Measurements from ENCODE around the gene ADAD1.

ADAD1 gene

DNA sequence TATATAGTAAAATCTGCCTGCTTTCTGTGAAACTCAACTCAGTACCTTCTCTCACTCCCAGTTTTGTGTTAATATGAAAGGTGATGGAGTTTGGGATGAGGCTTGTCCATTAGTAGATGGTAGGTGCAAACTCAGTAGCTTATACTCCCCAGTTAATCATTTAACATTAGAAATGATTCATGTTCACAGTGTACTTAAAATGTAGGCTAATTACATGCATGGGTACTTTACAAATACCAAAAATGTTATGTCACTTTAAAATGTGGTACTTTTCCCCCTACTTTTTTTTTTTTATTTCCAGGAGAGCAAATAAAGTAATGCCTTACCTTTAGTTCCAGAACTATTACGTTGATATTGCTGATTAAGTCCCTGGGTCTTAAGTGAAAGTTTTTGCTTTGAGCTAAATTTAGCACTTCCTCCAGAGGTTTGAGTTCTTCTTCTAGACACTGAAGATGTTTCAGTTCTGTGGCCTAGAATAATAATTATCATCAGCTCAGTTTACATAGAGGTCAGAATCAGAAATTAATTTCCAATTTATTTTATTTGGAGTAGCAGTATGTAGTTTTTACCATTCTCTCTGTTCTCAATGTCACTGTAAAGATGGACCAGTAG is 74.7 kb downstream of the ADAD1 start:
- Histone ChIP-seq H3K36me3 (ENCODE audit: insufficient read depth, insufficient read length, low read length) (no peaks in the 10 kb centered on the region), H3K9ac (ENCODE audit: insufficient read length, low read depth) (no peak overlapping the region), H3K4me3 (ENCODE audit: insufficient read length, low read depth) (no peak overlapping the region), H3K9me3 (ENCODE audit: insufficient read depth, low read length) (no peaks in the 10 kb centered on the region), H3K4me1 (ENCODE audit: insufficient read depth, insufficient read length) (no peaks in the 10 kb centered on the region), H3K27me3 (ENCODE audit: insufficient read depth, insufficient read length) (no peaks in the 10 kb centered on the region)
- no peak for DNase-seq (ENCODE audit: low read depth, low spot score)
- no peak for TF ChIP-seq ZNF274 (IDR thresholded peaks at IDR 0.05; ENCODE audit: low read depth, low read length)

DNA sequence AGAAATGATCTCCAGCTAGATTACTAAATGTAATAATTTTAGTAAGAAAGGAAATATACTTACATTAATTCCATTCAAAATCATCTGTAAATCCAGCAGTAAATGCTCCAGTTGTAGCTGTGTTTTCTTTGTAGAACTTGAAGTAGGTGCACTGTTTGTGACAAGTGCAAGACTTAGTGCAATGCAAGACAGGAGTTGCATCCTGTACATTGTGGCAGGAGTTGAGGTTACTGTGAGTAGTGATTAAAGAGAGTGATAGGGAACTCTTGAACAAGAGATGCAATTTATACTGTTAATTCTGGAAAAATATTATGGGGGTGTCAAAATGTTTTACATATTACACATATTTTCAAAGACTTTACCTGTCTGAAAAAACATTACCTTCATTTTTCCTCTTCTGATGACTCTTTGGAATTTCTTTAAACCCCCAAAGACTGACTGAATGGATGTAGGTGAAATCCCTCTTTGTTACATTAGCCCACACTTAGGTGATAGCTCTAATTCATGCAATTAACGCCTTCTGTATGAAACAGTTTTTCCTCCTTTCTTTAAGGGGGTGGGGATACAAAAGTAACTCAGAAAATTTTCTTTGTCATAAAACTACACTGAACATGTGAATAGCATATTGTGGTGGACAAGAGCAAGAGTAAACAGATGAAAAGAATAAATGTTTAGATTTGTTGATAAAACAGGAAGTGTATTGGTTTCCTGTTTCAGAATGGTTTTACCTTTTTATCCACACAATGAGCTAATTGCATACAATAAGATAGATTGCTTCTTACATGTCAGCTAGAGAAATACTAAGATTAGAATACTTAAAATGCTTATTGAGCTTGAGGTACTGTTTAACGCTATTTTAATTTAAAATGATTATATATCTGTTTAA is 77.7 kb downstream of the ADAD1 start, which contains the start of gene IL2:
Gene IL2 (minus strand): TSS at position 495 of the 886 bp plus-strand sequence. CDS start 285 bp downstream, at position 210.
- no peaks in the 10 kb centered on the region for H3K4me1 ChIP-seq (ENCODE audit: insufficient read depth, insufficient read length)
- no peak for TF ChIP-seq YY1 (IDR thresholded peaks at IDR 0.05; ENCODE audit: insufficient read depth, insufficient read length)
- no peaks in the 10 kb centered on the region for H3K36me3 ChIP-seq (ENCODE audit: insufficient read depth, insufficient read length, low read length)
- H3K9me3 ChIP-seq (ENCODE audit: insufficient read depth, low read length), result no peaks in the 10 kb centered on the region
- no peak for DNase-seq (ENCODE audit: low read depth, low spot score)
- no peak within 1 kb of the TSS for H3K9ac ChIP-seq (ENCODE audit: insufficient read length, low read depth)
- H3K4me3 ChIP-seq (ENCODE audit: insufficient read length, low read depth), result no peak within 1 kb of the TSS
- no peaks in the 10 kb centered on the region for H3K27me3 ChIP-seq (ENCODE audit: insufficient read depth, insufficient read length)

DNA sequence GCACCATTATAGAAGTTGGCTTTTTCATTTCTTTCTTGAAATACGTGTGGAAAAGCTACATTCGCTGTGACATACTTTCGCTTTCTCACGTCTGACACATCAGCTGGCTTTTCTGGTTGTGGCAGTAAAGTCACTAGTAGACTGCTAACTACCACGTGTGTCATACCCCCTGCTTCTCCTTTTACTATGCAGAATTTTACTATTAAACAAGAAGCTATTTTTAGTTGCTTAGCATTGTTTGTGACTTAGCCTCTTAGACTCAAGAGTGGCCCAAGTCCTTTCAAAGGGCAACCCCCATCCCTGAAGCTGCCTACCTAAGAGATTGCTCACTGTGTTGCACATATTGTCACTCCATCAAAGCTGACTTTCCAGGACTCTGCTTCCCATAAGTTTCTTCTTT is 79.8 kb downstream of the ADAD1 start:
- no peaks in the 10 kb centered on the region for H3K4me1 ChIP-seq (ENCODE audit: insufficient read depth, insufficient read length)
- H3K36me3 ChIP-seq (ENCODE audit: insufficient read depth, insufficient read length, low read length), result no peaks in the 10 kb centered on the region
- no peaks in the 10 kb centered on the region for H3K27me3 ChIP-seq (ENCODE audit: insufficient read depth, insufficient read length)
- DNase-seq (ENCODE audit: low read depth, low spot score), result peak; percentile 11
- H3K9me3 ChIP-seq (ENCODE audit: insufficient read depth, low read length), result no peaks in the 10 kb centered on the region
- TF ChIP-seq YY1 (IDR thresholded peaks at IDR 0.05; ENCODE audit: insufficient read depth, insufficient read length) (no peak), SUZ12 (IDR thresholded peaks at IDR 0.05; ENCODE audit: extremely low read depth, insufficient read depth, insufficient read length) (no peak), ZNF274 (IDR thresholded peaks at IDR 0.05; ENCODE audit: low read depth, low read length) (no peak)
- no peak overlapping the region for H3K4me3 ChIP-seq (ENCODE audit: insufficient read length, low read depth)
- no peak overlapping the region for H3K9ac ChIP-seq (ENCODE audit: insufficient read length, low read depth)

DNA sequence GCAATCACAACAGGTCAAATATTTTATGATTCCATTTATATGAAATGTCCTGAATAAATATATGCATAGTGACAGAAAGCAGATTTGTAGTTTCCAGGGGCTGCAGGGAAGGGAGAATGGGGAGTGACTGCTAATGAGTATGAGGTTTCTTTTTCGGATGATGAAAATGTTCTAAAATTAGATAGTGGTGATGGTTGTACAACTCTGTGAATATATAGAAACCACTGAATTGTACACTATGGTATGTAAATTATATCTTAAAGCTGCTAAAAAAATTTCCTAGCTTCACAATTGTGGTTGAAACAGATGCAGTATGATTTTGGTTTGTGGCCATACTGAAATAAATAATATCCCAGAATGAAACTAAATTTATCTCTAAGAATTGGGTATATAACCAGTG is 90.6 kb downstream of the ADAD1 start:
- no peak for DNase-seq (ENCODE audit: low read depth, low spot score)
- H3K4me1 ChIP-seq (ENCODE audit: insufficient read depth, insufficient read length), result no peaks in the 10 kb centered on the region
- H3K27me3 ChIP-seq (ENCODE audit: insufficient read depth, insufficient read length), result no peaks in the 10 kb centered on the region
- no peak overlapping the region for H3K9ac ChIP-seq (ENCODE audit: insufficient read length, low read depth)
- TF ChIP-seq ZNF274 (IDR thresholded peaks at IDR 0.05; ENCODE audit: low read depth, low read length) (no peak), YY1 (IDR thresholded peaks at IDR 0.05; ENCODE audit: insufficient read depth, insufficient read length) (no peak), SUZ12 (IDR thresholded peaks at IDR 0.05; ENCODE audit: extremely low read depth, insufficient read depth, insufficient read length) (no peak)
- H3K9me3 ChIP-seq (ENCODE audit: insufficient read depth, low read length), result 0 out of 2 replicates have a peak, but pooled peaks cover 9% of the 10 kb centered on the region
- no peaks in the 10 kb centered on the region for H3K36me3 ChIP-seq (ENCODE audit: insufficient read depth, insufficient read length, low read length)
- H3K4me3 ChIP-seq (ENCODE audit: insufficient read length, low read depth), result no peak overlapping the region

DNA sequence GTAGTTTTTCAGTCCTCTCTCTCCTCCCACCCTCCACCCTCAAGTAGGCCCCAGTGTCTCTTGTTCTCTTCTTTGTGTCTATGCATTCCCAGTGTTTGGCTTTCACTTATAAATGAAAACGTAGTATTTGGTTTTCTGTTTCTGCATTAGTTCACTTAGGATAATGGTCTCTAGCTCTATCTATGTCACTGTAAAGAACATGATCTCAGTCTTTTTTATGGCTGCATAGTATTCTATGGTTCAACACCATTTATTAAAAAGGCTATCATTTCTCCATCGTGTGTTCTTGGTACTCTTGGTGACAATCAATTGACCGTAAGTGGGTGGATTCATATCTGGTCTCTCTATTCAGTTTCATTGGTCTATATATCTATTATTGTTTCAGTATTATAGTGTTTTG is 96.4 kb downstream of the ADAD1 start:
- TF ChIP-seq SUZ12 (IDR thresholded peaks at IDR 0.05; ENCODE audit: extremely low read depth, insufficient read depth, insufficient read length), result no peak
- TF ChIP-seq ZNF274 (IDR thresholded peaks at IDR 0.05; ENCODE audit: low read depth, low read length), result no peak
- no peak for TF ChIP-seq YY1 (IDR thresholded peaks at IDR 0.05; ENCODE audit: insufficient read depth, insufficient read length)
- no peaks in the 10 kb centered on the region for H3K9me3 ChIP-seq (ENCODE audit: insufficient read depth, low read length)
- no peaks in the 10 kb centered on the region for H3K27me3 ChIP-seq (ENCODE audit: insufficient read depth, insufficient read length)
- H3K4me1 ChIP-seq (ENCODE audit: insufficient read depth, insufficient read length), result no peaks in the 10 kb centered on the region
- DNase-seq (ENCODE audit: low read depth, low spot score), result no peak
- H3K9ac ChIP-seq (ENCODE audit: insufficient read length, low read depth), result no peak overlapping the region
- no peaks in the 10 kb centered on the region for H3K36me3 ChIP-seq (ENCODE audit: insufficient read depth, insufficient read length, low read length)
- no peak overlapping the region for H3K4me3 ChIP-seq (ENCODE audit: insufficient read length, low read depth)

DNA sequence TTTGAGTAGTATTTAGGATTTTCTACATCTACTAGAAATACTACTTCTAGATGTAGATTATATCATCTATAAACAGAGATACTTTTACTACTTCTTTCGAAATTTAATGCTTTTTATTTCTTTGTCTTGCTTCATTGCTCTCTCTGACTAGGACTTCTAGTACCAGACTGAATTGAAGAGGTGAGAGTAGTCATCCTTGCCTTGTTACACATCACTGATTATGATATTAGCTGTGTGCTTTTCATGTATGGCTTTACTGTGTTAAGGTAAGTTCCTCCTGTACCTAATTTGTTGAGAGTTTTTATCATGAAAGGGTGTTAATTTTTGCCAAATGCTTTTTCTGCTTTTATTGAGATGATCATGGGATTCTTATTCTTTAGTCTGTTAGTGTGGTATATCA is 97.3 kb downstream of the ADAD1 start:
- Histone ChIP-seq H3K36me3 (ENCODE audit: insufficient read depth, insufficient read length, low read length) (no peaks in the 10 kb centered on the region), H3K9ac (ENCODE audit: insufficient read length, low read depth) (no peak overlapping the region), H3K4me1 (ENCODE audit: insufficient read depth, insufficient read length) (no peaks in the 10 kb centered on the region), H3K9me3 (ENCODE audit: insufficient read depth, low read length) (no peaks in the 10 kb centered on the region), H3K4me3 (ENCODE audit: insufficient read length, low read depth) (no peak overlapping the region), H3K27me3 (ENCODE audit: insufficient read depth, insufficient read length) (no peaks in the 10 kb centered on the region)
- no peak for DNase-seq (ENCODE audit: low read depth, low spot score)
- no peak for TF ChIP-seq SUZ12 (IDR thresholded peaks at IDR 0.05; ENCODE audit: extremely low read depth, insufficient read depth, insufficient read length)
- TF ChIP-seq YY1 (IDR thresholded peaks at IDR 0.05; ENCODE audit: insufficient read depth, insufficient read length), result no peak
- no peak for TF ChIP-seq ZNF274 (IDR thresholded peaks at IDR 0.05; ENCODE audit: low read depth, low read length)

DNA sequence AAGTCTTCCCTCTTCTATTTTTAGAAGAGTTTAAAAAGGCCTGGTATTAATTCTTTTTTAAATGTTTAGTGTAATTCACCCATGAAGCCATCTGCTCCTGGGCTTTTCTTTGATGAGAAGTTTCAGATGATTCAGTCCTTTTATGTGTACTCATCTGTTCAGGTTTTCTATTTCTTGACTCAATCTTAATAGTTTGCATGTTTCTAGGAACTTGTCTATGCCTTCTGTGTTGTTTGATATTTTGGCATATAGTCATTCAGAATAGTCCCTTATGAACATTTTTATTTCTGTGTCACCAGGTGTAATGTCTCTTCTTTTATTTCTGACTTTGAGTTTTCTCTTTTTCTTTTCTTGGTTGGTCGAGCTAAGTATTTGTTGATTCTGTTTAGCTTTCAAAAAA is 97.9 kb downstream of the ADAD1 start:
- no peak overlapping the region for H3K9ac ChIP-seq (ENCODE audit: insufficient read length, low read depth)

More for the DNA sequence above, 97.9 kb downstream of the ADAD1 start:
- H3K4me1 ChIP-seq (ENCODE audit: insufficient read depth, insufficient read length), result no peaks in the 10 kb centered on the region
- no peak for TF ChIP-seq ZNF274 (IDR thresholded peaks at IDR 0.05; ENCODE audit: low read depth, low read length)
- TF ChIP-seq YY1 (IDR thresholded peaks at IDR 0.05; ENCODE audit: insufficient read depth, insufficient read length), result no peak
- no peak for TF ChIP-seq SUZ12 (IDR thresholded peaks at IDR 0.05; ENCODE audit: extremely low read depth, insufficient read depth, insufficient read length)
- no peaks in the 10 kb centered on the region for H3K36me3 ChIP-seq (ENCODE audit: insufficient read depth, insufficient read length, low read length)
- H3K9me3 ChIP-seq (ENCODE audit: insufficient read depth, low read length), result no peaks in the 10 kb centered on the region
- no peaks in the 10 kb centered on the region for H3K27me3 ChIP-seq (ENCODE audit: insufficient read depth, insufficient read length)
- DNase-seq (ENCODE audit: low read depth, low spot score), result no peak
- H3K4me3 ChIP-seq (ENCODE audit: insufficient read length, low read depth), result no peak overlapping the region

Data from NT2/D1 (cell line).